GM18507 (cell line): ENCODE data around the gene FUT7.

Source experiments
- DNase-seq: peaks from one replicate; pipeline ENCODE4 v3.0.0; 2011; ENCODE audit warnings: low read depth; ENCODE audit not compliant: insufficient read length; ENCODE audit errors: extremely low spot score
- FAIRE-seq: peaks from 2 replicates; lab custom pipeline; 2011; peaks lifted over from hg19 to GRCh38; lab: Jason Lieb, UNC

FUT7 gene

GRCh38 chr9:137021979-137022661 is 9.8 kb downstream of the FUT7 start:
- DNase-seq (no peak), FAIRE-seq (peak; percentile 89)

- FAIRE-seq (no peak), DNase-seq (no peak)
Observed at GRCh38 chr9:137021568-137021978, 10.3 kb downstream of the FUT7 start.

GRCh38 chr9:137020771-137021567 is 10.9 kb downstream of the FUT7 start:
- no peak for DNase-seq
- FAIRE-seq, result no peak

GRCh38 chr9:137019891-137020683 is 11.8 kb downstream of the FUT7 start:
- FAIRE-seq (no peak), DNase-seq (no peak)

- no peak for FAIRE-seq
- DNase-seq, result no peak
Observed at GRCh38 chr9:137018761-137019559, 12.9 kb downstream of the FUT7 start.

GRCh38 chr9:137017791-137018497 is 13.9 kb downstream of the FUT7 start:
- DNase-seq (no peak), FAIRE-seq (no peak)

GRCh38 chr9:137017071-137017470 is 14.8 kb downstream of the FUT7 start:
- no peak for FAIRE-seq
- DNase-seq, result no peak

GRCh38 chr9:137016436-137016835 is 15.5 kb downstream of the FUT7 start:
- DNase-seq (no peak), FAIRE-seq (no peak)

- FAIRE-seq (no peak), DNase-seq (no peak)
Observed at GRCh38 chr9:137015976-137016375, 15.9 kb downstream of the FUT7 start.

- DNase-seq, result no peak
- no peak for FAIRE-seq
Observed at GRCh38 chr9:137015540-137015930, 16.4 kb downstream of the FUT7 start.

- no peak for FAIRE-seq
- no peak for DNase-seq
Observed at GRCh38 chr9:137014776-137015539, 16.9 kb downstream of the FUT7 start.

- FAIRE-seq, result no peak
- no peak for DNase-seq
Observed at GRCh38 chr9:137014166-137014565, 17.7 kb downstream of the FUT7 start.

GRCh38 chr9:137013571-137013940 is 18.3 kb downstream of the FUT7 start:
- no peak for FAIRE-seq

GRCh38 chr9:137012694-137013570 is 19.0 kb downstream of the FUT7 start:
- DNase-seq (no peak), FAIRE-seq (no peak)

More at GRCh38 chr9:137013571-137013940, 18.3 kb downstream of the FUT7 start:
- DNase-seq, result no peak

GRCh38 chr9:137011907-137012675 is 19.8 kb downstream of the FUT7 start:
- FAIRE-seq (no peak), DNase-seq (no peak)

- FAIRE-seq, result no peak
- no peak for DNase-seq
Observed at GRCh38 chr9:137011156-137011555, 20.7 kb downstream of the FUT7 start.
